GM10248 (cell line): ENCODE data around the gene CBL.

Experiments
- CTCF ChIA-PET: fragments of 300-600 bp; sonication (Branson Sonifier 250); formaldehyde crosslinking; extraction: SDS; loops from one replicate; lab custom pipeline; 2021; ENCODE audit warnings: antibody characterized with exemption; lab: Yijun Ruan, JAX
- POLR2A ChIA-PET: fragments of 350-650 bp; sonication (Branson Sonifier 250); formaldehyde crosslinking; extraction: SDS; loops from one replicate; lab custom pipeline; 2020; ENCODE audit warnings: antibody characterized with exemption; lab: Yijun Ruan, JAX
- DNase-seq: peaks from one replicate; pipeline ENCODE4 v3.0.0; 2012; ENCODE audit errors: extremely low spot score
- TF ChIP-seq, protein P1 (sequence below): IDR thresholded peaks from 2 replicates; pipeline ENCODE4 v1.5.1; 2012; ENCODE audit warnings: mild to moderate bottlenecking, low read depth; ENCODE audit errors: extremely low read depth, missing control alignments, control extremely low read depth

Gene CBL

DNA sequence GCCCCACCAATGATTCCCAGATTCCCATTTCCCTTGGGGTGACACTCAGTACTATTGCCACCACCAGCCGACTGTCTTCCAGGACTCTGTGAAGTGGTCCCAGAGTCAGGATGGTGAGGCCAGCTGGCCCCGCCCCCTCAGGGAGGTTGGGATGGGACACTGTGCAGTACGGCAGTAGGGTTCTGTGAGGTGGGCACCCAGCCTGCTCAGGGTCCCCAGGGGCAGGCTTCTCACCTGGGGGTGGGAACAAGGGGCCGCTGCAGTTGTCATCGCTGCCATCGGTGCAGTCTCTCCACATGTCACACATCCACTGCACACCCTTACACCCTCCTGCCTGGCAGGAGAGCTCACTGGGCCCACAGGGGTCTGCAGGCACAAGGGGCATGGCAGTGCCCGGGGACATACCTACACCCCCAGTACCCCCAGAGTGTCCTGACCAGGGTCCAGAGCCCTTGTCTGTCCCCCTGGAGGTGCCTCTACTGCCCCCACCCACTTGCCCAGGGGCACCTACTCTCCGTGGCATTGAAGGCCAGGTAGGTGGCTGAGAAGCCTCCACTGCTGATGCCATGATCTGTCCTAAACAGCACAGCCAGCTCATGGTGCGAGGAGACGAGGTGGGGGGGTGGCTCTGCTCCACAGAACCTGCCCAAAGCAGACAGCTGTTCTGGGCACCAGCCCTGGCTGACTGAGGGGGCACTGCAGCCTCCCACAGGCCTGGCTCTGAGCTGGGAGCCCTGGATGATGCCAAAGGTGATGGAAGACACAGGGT, 136.4 kb downstream of the CBL start:
- DNase-seq = no peak
- TF ChIP-seq, protein P1, sequence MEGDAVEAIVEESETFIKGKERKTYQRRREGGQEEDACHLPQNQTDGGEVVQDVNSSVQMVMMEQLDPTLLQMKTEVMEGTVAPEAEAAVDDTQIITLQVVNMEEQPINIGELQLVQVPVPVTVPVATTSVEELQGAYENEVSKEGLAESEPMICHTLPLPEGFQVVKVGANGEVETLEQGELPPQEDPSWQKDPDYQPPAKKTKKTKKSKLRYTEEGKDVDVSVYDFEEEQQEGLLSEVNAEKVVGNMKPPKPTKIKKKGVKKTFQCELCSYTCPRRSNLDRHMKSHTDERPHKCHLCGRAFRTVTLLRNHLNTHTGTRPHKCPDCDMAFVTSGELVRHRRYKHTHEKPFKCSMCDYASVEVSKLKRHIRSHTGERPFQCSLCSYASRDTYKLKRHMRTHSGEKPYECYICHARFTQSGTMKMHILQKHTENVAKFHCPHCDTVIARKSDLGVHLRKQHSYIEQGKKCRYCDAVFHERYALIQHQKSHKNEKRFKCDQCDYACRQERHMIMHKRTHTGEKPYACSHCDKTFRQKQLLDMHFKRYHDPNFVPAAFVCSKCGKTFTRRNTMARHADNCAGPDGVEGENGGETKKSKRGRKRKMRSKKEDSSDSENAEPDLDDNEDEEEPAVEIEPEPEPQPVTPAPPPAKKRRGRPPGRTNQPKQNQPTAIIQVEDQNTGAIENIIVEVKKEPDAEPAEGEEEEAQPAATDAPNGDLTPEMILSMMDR = no peak
- ChIA-PET CTCF (interaction anchor here (0.7 to 6.4 kb wide), 4 partner anchors 14 to 21 kb away, joined by 3 to 131 read pairs (median 40); no protein-coding TSS in a partner anchor), POLR2A (interaction anchor here (0.7 kb wide), 1 partner anchor 414 kb away, joined by 4 read pairs; no protein-coding TSS in a partner anchor)

DNA sequence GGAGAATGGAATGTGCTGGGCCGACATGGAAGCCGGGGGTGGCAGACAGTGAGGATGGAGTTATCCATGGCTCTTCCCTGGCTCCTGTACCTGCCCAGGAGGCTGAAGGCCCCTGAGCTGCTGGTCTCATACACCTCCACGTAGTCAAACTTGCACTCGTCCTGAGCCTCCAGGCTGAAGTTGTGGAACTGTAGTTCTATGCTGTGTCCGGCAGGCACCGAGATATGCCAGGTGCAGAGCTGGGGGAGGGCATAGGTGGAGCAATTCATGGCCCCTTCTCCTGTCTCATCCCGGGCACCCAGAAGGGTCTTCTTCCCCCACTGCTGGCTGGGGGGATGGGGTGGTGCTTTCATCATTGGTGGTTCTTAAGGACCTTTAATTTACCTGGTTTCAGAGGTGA, 137.6 kb downstream of the CBL start:
- ChIA-PET POLR2A (no interaction called here), CTCF (interaction anchor here (1.1 to 6.4 kb wide), 8 partner anchors 12 to 553 kb away, joined by 3 to 44 read pairs (median 7); partner anchors contain the start of genes DDX6 and USP2)
- DNase-seq = no peak
- TF ChIP-seq, protein P1 = no peak

- TF ChIP-seq, protein P1 = no peak
- DNase-seq = no peak
- CTCF ChIA-PET = interaction anchor here (1.1 to 6.4 kb wide), 8 partner anchors 12 to 554 kb away, joined by 3 to 44 read pairs (median 7); partner anchors contain the start of genes DDX6 and USP2
- POLR2A ChIA-PET = no interaction called here
Observed at GRCh38 chr11:119344291-119345010, 138.3 kb downstream of the CBL start.

GRCh38 chr11:119345685-119346084, 139.5 kb downstream of the CBL start:
- CTCF ChIA-PET = interaction anchor here (2.7 to 6.4 kb wide), 3 partner anchors 10 to 29 kb away, joined by 8 to 44 read pairs (median 35); no protein-coding TSS in a partner anchor
- TF ChIP-seq, protein P1 = no peak
- POLR2A ChIA-PET = no interaction called here
- no peak for DNase-seq

DNA sequence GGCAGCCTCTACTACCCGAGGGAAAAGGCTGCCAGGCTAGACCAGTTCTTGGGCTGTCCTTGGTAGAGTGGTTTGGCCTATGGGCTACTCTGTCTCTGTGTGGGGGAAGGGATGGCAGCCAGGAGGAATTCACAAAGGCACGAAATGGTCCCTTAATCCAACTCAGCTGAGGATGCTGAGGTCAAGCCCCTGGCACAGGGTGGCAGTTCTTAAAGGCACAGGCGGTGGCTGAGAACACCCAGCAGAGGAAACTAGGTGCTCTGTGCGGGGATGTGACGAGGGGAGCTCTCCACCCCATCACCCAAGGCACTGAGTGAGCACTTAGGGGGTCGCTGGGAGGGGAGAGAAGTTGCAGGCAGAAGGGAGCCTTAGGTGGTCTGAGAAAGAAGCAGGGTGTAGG, 140.5 kb downstream of the CBL start, which contains the start of gene MFRP:
Gene MFRP (minus strand): TSS at position 101 of the 400 bp plus-strand sequence. CDS start 192 bp downstream, outside the sequence.
- ChIA-PET CTCF (interaction anchor here (0.8 to 6.4 kb wide), 4 partner anchors 8 to 134 kb away, joined by 3 to 44 read pairs (median 9); no protein-coding TSS in a partner anchor), POLR2A (no interaction called here)
- TF ChIP-seq, protein P1 = no peak
- DNase-seq = no peak

DNA sequence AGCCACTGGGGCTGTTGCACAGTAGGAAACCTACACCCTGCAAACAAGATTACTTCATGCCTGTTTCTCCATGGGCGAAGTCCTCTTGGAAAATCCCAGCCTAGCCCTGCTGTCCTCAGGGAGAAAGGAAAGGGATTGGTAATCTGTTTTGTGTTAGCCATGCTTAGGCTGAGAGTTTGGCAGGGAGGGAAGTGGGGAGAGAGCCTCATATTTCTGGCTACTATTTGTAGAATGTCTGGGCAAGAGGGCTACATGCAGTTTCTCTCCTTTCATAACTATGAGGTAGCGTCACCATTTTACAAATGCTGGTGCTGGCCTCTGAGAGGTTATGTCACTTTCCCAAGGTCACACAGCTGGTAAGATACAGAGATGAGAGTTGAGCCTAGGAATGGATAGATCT, 141.1 kb downstream of the CBL start:
- no peak for DNase-seq
- ChIA-PET POLR2A (no interaction called here), CTCF (interaction anchor here (0.8 to 6.4 kb wide), 7 partner anchors 9 to 133 kb away, joined by 3 to 44 read pairs (median 11); no protein-coding TSS in a partner anchor)
- TF ChIP-seq, protein P1 = no peak
